Keratinocyte (primary cell): ENCODE measurements around the gene CD247. TPM values are rescaled to one million over a fixed set of nuclear protein-coding genes. Genes with fewer than 3 reads are reported as not detected.

Experiments used
- DNase-seq: peaks from one replicate; pipeline ENCODE4 v3.0.0-alpha.2; 2011; ENCODE audit warnings: low read depth, missing footprints, low spot score
- FAIRE-seq: peaks from 2 replicates; lab custom pipeline; 2011; peaks lifted over from hg19 to GRCh38; lab: Jason Lieb, UNC
- H2AFZ ChIP-seq: 2 replicates; pipeline ENCODE4 v1.6.0; 2012; ENCODE audit warnings: low read length, control low read depth, inconsistent platforms; ENCODE audit not compliant: control insufficient read depth
- H3K27ac ChIP-seq: 2 replicates; pipeline ENCODE4 v1.5.1; 2011; ENCODE audit warnings: low read length; ENCODE audit not compliant: control insufficient read depth, insufficient read depth
- H3K27me3 ChIP-seq: 3 replicates; pipeline ENCODE4 v1.6.0; 2011; ENCODE audit warnings: low read length; ENCODE audit not compliant: control insufficient read depth, insufficient read depth; ENCODE audit errors: extremely low read depth
- H3K36me3 ChIP-seq, 2 experiments: 2 replicates in 1 of 2; 3 replicates in 1 of 2; pipeline ENCODE4 v1.5.1; 2011; ENCODE audit warnings: low read length in 2 of 2, mild to moderate bottlenecking in 1 of 2; ENCODE audit not compliant: control insufficient read depth in 2 of 2, insufficient read depth in 2 of 2; ENCODE audit errors: extremely low read depth in 1 of 2
- H3K4me1 ChIP-seq: 3 replicates; pipeline ENCODE4 v1.5.1; 2011; ENCODE audit warnings: low read length; ENCODE audit not compliant: control insufficient read depth, insufficient read depth; ENCODE audit errors: extremely low read depth
- H3K4me2 ChIP-seq: 3 replicates; pipeline ENCODE4 v1.6.0; 2011; ENCODE audit warnings: low read depth, low read length; ENCODE audit not compliant: control insufficient read depth, insufficient read depth; ENCODE audit errors: extremely low read depth
- H3K4me3 ChIP-seq, 3 experiments: fragments of 200-600 bp in 1 of 3; sonication (generic) in 1 of 3; 2 replicates in 2 of 3; 3 replicates in 1 of 3; pipeline ENCODE4 v1.5.1; 2011 to 2016; ENCODE audit warnings: low read length in 3 of 3, mild to moderate bottlenecking in 3 of 3, control low read depth in 2 of 3, inconsistent platforms in 1 of 3, low read depth in 1 of 3, mixed read lengths in 1 of 3, mixed run types in 1 of 3, moderate library complexity in 1 of 3; ENCODE audit not compliant: control insufficient read depth in 2 of 3, insufficient read depth in 2 of 3; ENCODE audit errors: extremely low read depth in 1 of 3
- H3K79me2 ChIP-seq: 2 replicates; pipeline ENCODE4 v1.6.0; 2012; ENCODE audit warnings: low read length; ENCODE audit not compliant: control insufficient read depth, insufficient read depth
- H3K9ac ChIP-seq: 3 replicates; pipeline ENCODE4 v1.6.0; 2011; ENCODE audit warnings: low read length; ENCODE audit not compliant: control insufficient read depth, insufficient read depth; ENCODE audit errors: extremely low read depth
- H3K9me1 ChIP-seq: 3 replicates; pipeline ENCODE4 v1.6.0; 2011; ENCODE audit warnings: low read length; ENCODE audit not compliant: control insufficient read depth, insufficient read depth; ENCODE audit errors: extremely low read depth
- H3K9me3 ChIP-seq: 2 replicates; pipeline ENCODE4 v1.5.1; 2012; ENCODE audit warnings: low read depth, low read length; ENCODE audit not compliant: control insufficient read depth
- H4K20me1 ChIP-seq: 3 replicates; pipeline ENCODE4 v1.6.0; 2011; ENCODE audit warnings: low read length; ENCODE audit not compliant: control insufficient read depth, insufficient read depth; ENCODE audit errors: extremely low read depth
- EZH2 ChIP-seq: IDR thresholded peaks from one replicate; pipeline ENCODE4 v1.6.1; 2012; ENCODE audit warnings: inconsistent platforms, mild to moderate bottlenecking, low read length, moderate library complexity
- dilution Hi-C: fragments of 300-500 bp; cut with MboI; formaldehyde crosslinking; loops from one replicate; pipeline ENCODE4 v1.7.0; 2020; ENCODE audit warnings: low sequenced_read_pairs; ENCODE audit not compliant: extremely low pct_ligation_motif_present
- polyA plus RNA-seq, 5 experiments: library from polyadenylated mRNA; depleted of rRNA in 3 of 5; stranded (reverse) in 3 of 5; stranded (forward) in 1 of 5; unstranded in 1 of 5; fragments of >200 nt; gene quantifications; 1 replicate in 1 of 5; 2 replicates in 3 of 5; 3 replicates in 1 of 5; pipeline versions ENCODE4 v1.2.1 to v1.2.3, GENCODE V29; 2011 to 2012; ENCODE audit warnings: missing spikeins in 2 of 5, low read depth in 1 of 5, low replicate concordance in 1 of 5
- TF ChIP-seq, protein P1 (sequence below), 3 experiments: IDR thresholded peaks in 1 of 3; conservative IDR thresholded peaks in 1 of 3; optimal IDR thresholded peaks in 1 of 3; 2 replicates in 2 of 3; 3 replicates in 1 of 3; pipeline versions ENCODE3 to v1.5.1; 2011; ENCODE audit warnings: low read length in 3 of 3, mild to moderate bottlenecking in 3 of 3, moderate library complexity in 2 of 3, control low read depth in 1 of 3, inconsistent platforms in 1 of 3; ENCODE audit not compliant: insufficient read depth in 2 of 3; ENCODE audit errors: extremely low read depth in 1 of 3

Gene CD247
- polyA plus RNA-seq, 1 donor (not counting 4 experiments of a cell fraction or from before 2014, with no cell fraction given): not detected

- Histone ChIP-seq H3K79me2 (no peaks in the 10 kb centered on the region), H3K4me2 (no peak overlapping the region), H3K27ac (no peak overlapping the region), H3K9me1 (no peaks in the 10 kb centered on the region), H3K36me3 (no peaks in the 10 kb centered on the region), H3K4me3 (no peak overlapping the region), H2AFZ (no peak overlapping the region), H3K9ac (no peak overlapping the region), H3K4me1 (no peaks in the 10 kb centered on the region), H4K20me1 (no peaks in the 10 kb centered on the region), H3K9me3 (no peaks in the 10 kb centered on the region), H3K27me3 (no peaks in the 10 kb centered on the region)
- DNase-seq (no peak), FAIRE-seq (no peak)
- TF ChIP-seq EZH2: no peak
- TF ChIP-seq, protein P1, sequence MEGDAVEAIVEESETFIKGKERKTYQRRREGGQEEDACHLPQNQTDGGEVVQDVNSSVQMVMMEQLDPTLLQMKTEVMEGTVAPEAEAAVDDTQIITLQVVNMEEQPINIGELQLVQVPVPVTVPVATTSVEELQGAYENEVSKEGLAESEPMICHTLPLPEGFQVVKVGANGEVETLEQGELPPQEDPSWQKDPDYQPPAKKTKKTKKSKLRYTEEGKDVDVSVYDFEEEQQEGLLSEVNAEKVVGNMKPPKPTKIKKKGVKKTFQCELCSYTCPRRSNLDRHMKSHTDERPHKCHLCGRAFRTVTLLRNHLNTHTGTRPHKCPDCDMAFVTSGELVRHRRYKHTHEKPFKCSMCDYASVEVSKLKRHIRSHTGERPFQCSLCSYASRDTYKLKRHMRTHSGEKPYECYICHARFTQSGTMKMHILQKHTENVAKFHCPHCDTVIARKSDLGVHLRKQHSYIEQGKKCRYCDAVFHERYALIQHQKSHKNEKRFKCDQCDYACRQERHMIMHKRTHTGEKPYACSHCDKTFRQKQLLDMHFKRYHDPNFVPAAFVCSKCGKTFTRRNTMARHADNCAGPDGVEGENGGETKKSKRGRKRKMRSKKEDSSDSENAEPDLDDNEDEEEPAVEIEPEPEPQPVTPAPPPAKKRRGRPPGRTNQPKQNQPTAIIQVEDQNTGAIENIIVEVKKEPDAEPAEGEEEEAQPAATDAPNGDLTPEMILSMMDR (optimal IDR thresholded peaks at IDR 0.05 in 1 of 3, IDR thresholded peaks at IDR 0.05 in 1 of 3, conservative IDR thresholded peaks at IDR 0.05 in 1 of 3; ENCODE audit: extremely low read depth in 1 of 3, insufficient read depth in 2 of 3, low read length in 3 of 3): no peak
- dilution Hi-C loops: no loop called here
Observed at GRCh38 chr1:167432780-167433179, 85.5 kb downstream of the CD247 start.

DNA sequence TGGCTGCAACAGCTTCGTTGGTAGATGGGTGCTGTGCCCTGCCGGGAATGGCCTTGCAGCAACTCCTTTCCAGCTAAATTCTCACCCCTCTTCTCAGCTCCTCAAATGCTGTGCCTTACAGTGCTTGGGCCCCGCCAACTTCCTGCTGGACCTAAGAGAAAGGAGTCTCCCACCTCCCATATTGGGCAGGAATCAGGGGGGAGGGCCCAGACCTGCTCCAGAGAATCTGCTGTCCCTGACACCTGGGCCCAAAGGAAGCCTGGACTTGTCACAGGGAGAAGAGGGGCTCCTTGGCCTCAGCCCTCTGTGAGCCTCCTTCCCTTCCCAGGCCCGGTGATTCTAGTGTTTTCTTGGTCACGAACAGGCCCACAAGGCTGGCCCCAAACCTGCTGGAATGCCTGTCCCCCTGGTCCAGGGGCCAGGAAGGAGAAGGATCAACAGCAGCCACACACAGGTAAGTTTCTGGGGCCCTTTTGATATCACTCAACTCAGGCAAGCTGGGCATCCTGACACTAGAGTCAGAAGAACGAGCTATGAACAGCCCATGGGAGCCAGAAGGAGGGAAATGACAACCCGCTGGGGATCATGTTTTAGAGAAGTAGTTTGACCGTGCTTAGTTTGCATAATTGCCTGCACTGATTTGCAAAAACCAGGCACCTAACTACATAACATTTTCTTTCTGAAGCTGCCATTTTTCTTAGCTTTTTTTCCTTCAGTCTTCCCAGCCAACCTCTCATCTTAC is 86.2 kb downstream of the CD247 start:
- no peak overlapping the region for H3K4me2 ChIP-seq
- no peak overlapping the region for H3K9ac ChIP-seq
- FAIRE-seq (no peak), DNase-seq (no peak)
- no peak for TF ChIP-seq EZH2
- TF ChIP-seq, protein P1 (optimal IDR thresholded peaks at IDR 0.05 in 1 of 3, IDR thresholded peaks at IDR 0.05 in 1 of 3, conservative IDR thresholded peaks at IDR 0.05 in 1 of 3; ENCODE audit: extremely low read depth in 1 of 3, insufficient read depth in 2 of 3, low read length in 3 of 3): no peak
- H3K79me2 ChIP-seq: no peaks in the 10 kb centered on the region
- H3K36me3 ChIP-seq: no peaks in the 10 kb centered on the region
- dilution Hi-C loops: no loop called here
- H3K9me1 ChIP-seq: no peaks in the 10 kb centered on the region
- no peaks in the 10 kb centered on the region for H4K20me1 ChIP-seq
- no peak overlapping the region for H2AFZ ChIP-seq
- no peaks in the 10 kb centered on the region for H3K9me3 ChIP-seq
- no peaks in the 10 kb centered on the region for H3K27me3 ChIP-seq
- H3K4me3 ChIP-seq: no peak overlapping the region
- H3K27ac ChIP-seq: no peak overlapping the region
- no peaks in the 10 kb centered on the region for H3K4me1 ChIP-seq
